HG03066 (cell line): Measurements from ENCODE around the gene ODAD2.

Source experiments
- ATAC-seq: cut with Tn5 transposase; IDR thresholded peaks from one replicate; pipeline ENCODE4 v1.9.1; 2021; ENCODE audit warnings: low read depth; ENCODE audit not compliant: unreplicated experiment

Gene ODAD2

DNA sequence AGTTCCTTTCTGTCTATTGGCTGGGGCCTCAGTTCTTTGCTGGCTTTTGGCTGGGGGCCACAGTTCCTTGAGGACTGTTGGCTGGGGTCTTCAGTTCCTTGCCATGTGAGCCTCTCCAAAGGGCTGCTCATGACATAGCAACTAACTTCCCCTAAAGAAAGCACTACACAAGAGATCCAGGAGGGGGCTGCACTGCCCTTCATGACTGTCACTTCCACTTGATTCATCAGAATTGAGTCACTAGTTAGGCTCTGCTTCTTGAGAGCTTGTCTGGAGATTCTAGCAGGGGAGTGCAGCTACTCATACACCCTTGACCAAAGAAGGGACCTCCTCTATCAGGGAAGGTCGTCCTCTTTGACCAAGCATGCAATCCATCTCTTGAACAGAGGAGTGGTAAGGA, 215.2 kb downstream of the ODAD2 start:
- ATAC-seq = no peak

DNA sequence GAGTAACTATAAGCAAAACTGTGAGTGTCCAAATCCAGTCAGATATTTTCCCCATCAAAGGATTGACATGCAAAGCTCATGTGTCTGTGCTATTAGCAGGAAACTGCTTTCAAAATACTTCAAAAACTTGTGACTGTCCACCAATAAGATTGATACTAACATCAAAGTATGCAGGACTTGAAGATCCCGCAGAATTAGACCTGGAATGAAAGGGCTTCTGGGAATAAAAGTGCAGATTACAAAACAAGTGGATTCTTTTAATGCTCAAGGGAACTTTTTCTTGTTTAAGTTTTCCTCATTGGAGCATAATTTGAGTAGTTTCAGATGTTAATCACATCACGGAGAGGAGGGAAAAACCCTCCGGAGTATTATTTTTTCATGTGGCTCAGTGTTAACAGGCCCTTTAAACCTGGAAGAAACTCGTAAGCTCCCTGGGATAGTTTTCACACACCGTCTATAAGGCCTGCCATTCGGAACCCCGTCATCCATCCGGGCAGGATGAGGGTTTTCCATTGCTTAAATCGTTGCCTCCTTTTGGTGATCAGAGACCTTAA, 219.3 kb downstream of the ODAD2 start:
- ATAC-seq = no peak

DNA sequence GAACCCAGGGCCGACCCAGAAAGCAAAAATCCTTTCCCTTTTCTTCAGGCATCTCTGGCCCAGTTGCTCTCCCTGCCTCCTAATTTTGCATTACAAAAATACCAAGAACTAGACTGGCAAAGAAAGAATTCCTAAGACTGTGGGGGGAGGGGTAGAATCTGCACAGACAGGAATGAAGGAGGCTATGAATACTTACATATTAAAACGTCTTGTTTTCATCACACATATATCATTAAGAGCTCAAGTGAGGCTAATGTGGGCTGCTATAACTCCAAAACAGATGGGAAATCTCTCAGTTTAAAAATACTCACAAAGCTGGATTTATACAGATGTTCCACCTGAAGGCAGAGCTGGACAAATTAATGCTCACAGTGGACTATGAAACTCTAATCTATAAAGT, 224.0 kb downstream of the ODAD2 start:
- ATAC-seq = no peak

DNA sequence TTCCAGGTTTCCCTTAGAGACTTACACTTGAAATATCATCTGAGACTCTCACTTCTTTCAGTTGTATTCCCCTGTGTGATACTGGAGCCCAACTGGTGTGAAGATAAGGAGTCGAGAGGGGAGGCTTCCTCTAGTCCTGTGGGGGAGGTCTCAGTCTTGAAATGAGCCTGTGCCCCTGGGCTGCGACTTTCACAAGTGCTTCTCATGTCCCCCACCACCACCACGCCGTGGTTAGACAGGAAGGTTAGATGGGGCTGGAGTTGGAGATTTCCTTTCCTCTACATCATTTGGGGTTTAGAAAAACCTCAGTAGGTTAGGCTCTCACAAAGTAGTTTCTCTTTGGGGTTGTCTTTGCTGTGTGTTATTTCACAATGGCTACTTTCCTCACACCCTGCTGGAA, 227.6 kb downstream of the ODAD2 start:
- ATAC-seq = no peak

DNA sequence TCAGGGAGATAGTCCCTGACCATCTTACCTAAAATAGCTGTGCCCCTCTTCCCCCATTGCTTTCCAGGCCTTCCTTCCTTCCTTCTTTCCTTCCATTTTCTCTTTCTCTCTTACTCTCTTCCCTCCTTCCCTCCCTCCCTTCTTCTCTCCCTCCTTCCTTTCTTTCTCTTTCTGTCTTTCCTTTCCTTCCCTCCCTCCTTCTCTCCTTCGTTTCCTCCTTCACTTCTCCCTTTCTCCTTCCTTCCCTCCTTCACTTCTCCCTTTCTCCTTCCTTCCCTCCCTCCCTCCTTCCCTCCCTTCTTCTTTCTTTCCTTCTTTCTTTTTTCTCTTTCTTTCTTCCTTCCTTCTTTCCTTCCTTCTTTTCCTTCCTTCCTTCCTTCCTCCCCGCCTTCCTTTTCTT, 228.7 kb downstream of the ODAD2 start:
- no peak for ATAC-seq
